H54 (cell line): ENCODE measurements around the gene IMP4.
A peak's percentile ranks its signal among the peaks of the same experiment; 100 is the strongest.

Experiments
- DNase-seq: peaks from one replicate; pipeline ENCODE4 v3.0.0; 2011; ENCODE audit warnings: low spot score, mixed read lengths; ENCODE audit not compliant: insufficient read length
- FAIRE-seq: peaks from 3 replicates; lab custom pipeline; 2011; peaks lifted over from hg19 to GRCh38; lab: Jason Lieb, UNC
- POLR2A ChIP-seq: IDR thresholded peaks from 2 replicates; pipeline ENCODE4 v1.6.1; 2011; ENCODE audit warnings: low read depth, mild to moderate bottlenecking, low read length

IMP4 gene

DNA sequence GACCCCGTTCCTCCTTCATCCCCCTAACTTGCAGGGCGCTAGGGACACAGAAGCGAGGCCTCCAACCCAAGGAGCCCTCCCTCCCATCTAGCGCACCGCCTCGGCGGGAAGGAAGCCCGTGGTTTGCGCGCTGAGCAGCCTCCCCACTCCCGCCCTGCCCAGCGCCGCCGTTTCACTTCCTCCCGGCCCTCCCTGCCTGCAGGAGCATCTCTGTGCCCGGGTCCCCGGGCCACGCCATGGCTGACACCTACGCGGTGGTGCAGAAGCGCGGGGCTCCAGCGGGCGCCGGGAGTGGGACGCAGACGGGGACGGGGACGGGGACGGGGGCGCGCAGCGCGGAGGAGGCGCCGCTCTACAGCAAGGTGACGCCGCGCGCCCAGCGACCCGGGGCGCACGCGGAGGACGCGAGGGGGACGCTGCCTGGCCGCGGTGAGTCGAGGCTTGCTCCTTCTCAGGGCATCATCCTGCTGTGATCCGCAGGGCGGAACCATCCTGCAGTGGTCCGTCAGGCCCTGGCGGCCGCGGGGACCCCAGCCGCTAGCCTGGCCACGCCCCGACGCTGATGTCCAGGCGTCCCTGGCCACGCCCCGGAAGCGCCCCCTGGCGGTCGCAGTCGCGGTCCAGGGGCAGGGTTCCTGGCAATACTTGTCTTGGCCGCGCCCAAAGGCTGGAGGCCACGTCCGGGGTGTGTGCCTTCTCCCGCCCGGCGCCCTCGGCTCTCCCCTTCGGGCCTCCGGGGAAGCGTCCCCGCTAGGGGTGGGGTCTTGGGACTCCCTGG lies 29.5 kb downstream of the IMP4 start:
- DNase-seq (peak; percentile 94), FAIRE-seq (no peak)
- TF ChIP-seq POLR2A = peak; percentile 83

DNA sequence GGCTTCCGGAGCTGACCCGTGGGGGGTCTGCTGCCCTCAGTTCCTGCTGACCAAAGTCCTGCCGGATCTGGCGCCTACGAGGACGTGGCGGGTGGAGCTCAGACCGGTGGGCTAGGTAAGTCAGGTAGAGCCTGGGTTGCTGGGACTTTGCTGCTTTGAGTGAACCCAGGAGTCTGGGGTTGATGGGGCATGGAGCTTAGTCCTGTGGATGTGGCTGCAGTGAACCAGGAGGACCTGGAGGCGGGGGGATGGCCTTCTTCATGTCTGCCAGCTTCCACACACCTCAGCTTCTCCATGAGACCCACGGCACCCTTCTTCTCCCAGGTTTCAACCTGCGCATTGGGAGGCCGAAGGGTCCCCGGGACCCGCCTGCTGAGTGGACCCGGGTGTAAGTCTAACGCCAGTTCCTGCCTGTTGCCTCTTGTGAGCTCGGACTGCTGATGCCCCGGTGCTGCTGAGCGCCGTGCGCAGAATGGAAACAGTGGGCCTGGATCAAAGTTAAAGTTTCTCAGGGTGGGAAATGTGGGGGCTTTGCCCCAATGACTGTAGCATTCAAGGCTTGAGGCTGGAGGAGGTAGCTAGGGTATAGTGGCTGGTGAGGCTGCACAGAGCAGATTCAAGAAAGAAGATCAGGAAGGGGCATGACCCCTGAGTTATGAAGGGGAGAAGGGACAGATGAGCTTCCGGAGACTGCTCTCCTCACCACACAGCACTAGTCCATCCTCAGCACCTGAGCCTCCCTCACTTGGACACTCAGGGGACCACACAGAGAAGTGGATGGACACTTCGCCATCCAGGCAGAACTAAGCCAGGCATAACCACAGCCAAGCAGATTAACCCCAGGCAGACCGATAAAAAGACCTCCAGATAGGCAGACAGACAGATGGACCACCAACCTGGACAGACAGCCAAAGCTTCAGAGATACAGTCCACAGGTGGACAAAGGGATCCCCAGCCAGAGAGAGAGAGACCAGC lies 30.4 kb downstream of the IMP4 start:
- no peak for FAIRE-seq
- TF ChIP-seq POLR2A = no peak

DNA sequence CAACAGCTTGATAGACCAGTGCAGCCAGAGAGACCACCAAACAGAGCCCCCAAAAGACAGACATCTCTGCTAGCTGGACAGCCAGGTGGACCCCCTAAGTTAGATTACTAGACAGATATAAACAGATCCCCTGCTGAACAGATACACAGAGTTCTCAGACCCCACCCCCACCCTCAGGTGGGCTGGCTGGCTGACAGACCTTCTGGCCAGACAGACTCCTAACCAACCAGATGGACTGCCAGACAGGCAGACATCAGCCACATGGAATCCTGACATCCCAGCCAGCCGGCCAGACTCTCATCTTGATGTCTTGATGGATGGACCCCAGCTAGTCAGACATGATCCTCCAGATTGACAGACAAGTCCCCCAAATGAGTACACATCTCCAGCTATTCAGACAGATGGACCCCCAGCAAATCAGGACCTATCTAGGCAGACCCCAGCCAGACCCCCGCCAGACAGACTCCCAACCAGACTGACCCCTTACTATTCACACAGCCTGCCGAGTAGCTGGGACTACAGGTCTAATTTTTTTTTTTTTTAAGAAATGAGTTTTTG lies 31.2 kb downstream of the IMP4 start:
- no peak for TF ChIP-seq POLR2A
- FAIRE-seq = no peak
- DNase-seq = no peak

More for the DNA sequence above, 30.4 kb downstream of the IMP4 start:
- DNase-seq = no peak

DNA sequence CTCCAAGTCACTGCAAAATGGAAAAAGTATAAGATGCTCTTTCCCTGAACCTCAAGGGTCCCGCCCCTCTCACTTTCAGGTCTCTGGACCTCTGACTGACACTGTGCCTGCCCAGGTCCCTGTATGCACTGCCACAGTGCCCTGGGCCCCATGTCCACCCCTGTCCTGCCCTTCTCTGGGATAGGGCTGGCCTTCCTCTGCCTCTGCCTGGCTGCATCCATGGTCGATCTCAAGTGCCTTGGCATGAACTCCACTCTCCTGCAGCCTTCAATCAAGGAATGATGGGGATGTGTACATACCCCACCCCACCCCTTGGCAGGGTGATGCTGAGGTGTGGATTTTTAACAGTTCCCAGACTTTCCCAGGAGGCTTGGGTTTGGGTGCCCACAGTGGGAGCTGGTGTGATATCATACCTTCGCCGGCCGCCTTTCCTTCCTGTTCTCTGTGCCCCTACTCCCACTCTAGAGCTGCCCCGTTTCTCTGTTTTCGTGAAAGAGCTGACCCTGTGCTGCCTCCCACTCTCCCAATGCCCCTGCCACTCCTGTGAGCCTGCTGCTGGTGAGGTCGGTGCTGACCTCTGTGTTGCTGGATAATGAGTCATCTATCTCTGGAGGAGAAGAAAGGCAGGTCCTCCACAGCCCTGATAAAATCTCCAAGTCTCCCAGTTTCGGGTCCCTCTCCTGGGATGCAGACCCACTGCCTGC lies 32.0 kb downstream of the IMP4 start:
- TF ChIP-seq POLR2A = no peak

DNA sequence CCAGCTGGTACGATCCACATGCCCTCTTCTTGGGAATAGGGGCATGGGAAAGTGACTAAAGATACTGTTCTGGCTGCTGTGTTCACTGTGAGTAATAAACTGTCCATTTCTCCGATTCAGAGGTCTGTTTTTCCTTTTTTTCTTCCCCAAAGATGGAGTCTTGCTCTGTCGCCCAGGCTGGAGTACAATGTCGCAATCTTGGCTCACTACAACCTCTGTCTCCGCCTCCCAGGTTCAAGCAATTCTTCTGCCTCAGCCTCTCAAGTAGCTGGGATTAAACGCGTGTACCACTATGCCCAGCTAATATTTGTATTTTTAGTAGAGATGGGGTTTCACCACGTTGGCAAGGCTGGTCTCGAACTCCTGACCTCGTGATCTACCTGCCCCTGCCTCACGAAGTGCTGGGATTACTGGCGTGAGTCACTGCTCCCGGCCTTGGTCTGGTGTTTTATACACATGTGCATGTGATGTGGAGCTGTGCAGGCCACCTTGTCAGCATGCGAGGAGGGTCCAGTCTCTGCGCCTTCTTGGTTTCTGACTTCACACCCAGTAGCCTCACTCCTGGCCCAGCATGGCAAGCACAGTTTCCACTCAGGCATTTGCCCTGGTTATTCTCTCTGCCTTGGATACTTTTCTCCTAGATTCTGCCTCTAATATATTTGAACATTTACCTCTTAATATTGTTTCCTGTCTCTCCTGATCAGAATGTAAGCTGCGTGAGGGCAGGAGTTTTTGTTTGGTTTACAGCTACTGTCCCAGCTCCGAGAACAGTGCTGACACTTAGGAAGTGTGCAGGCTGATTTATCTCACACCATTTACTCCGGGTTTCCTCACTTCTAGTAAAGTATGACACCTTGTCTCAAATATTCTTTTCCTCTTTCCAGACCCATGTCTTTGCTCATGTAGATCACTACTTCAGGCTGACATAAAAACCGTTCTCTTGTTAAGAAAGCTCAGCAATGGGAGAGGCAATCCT lies 32.9 kb downstream of the IMP4 start:
- no peak for DNase-seq
- TF ChIP-seq POLR2A = no peak
- no peak for FAIRE-seq

More for the DNA sequence above, 32.0 kb downstream of the IMP4 start:
- FAIRE-seq = no peak
- peak; percentile 61 for DNase-seq

DNA sequence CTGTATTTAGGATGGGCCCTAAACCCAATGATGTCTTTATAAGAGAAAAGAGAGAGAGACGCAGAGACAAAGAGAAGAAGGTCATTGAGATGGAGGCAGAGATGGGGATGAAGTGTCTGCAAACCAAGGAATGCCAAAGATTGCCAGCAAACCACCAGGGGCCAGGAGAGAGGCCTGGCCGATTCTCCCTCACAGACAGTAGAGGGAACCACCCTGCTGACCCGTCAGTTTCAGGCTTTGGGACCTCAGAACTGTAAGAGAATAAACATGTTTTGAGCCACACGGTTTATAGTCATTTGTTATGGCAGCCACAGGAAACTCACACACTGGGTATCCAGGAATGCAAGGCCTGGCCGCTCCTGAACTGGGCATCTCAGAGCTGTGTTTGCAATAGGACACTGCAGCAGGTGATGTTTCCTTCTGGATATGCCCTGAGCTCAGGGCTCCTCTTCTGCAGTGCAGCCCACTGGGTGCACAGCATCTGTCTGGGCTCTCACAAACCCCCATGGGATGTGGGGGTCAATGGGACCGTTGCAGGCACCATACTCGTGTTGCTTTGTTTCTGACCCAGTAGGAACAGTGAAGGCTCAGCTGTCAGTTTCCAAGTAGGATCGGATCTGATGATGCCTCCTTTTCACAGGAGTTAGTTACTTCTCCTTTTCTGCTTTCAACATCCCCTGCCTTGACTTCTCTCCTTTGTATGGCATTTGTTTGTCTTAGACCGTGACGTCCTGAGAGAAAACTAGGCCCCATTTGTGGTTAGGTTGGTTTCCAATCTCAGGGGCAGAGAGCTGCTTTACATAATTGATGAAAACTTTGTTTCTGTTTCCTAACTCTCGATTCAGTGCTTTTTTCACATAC lies 34.0 kb downstream of the IMP4 start:
- no peak for FAIRE-seq

DNA sequence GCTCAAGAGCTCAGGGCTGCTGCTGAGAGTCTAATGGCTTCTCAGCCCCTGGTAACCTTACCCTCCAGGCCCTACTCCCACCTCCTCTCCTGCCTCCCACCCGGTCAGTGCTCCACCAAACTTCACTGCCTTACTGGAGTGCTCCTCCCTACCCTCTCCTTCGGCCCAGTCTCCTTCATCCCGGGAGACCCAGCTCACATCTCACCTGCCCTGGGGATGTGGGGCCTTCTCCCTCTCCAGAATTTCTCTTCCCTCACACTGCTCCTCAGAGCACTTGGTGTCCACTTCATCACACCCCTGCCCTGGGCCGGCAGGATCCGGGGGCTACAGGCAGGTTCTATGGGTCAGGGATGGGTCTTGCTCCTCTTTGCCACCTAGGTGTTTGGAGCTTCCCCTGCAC lies 34.8 kb downstream of the IMP4 start:
- no peak for TF ChIP-seq POLR2A
- no peak for DNase-seq
- FAIRE-seq = no peak

More for the DNA sequence above, 34.0 kb downstream of the IMP4 start:
- DNase-seq = no peak
- no peak for TF ChIP-seq POLR2A

DNA sequence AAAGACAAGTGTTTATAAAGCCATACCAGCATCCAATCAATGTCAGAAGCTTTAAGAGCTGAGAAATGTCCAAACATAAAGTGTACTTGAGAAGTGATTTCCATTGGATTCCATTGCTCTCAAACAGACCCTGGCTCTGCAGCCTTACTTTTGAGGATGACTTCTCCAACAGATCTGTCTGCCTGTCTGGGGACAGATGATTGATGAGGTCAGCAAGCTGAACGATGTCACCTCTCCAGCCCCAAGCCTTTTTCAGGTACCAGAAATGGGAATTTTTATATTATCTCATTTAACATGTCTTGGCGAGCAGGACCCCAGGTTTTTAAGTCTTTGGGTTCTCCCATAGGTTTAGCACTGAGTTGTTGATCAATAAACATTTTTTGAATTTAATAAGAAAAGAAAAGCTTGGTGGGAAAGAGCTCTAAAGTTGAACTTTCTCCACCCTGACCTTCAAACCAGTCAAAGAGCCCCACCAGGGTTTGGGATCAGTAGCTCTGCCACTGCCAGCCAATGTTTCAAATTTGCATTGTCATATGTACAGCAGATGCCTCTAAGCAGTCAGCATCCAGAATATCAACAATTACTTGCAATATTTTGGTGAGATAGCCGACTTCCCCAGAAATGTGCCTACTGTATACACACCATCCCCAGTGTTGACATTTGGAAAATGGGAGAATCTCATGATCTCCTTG lies 35.7 kb downstream of the IMP4 start:
- no peak for TF ChIP-seq POLR2A
- DNase-seq = no peak
- FAIRE-seq = no peak

DNA sequence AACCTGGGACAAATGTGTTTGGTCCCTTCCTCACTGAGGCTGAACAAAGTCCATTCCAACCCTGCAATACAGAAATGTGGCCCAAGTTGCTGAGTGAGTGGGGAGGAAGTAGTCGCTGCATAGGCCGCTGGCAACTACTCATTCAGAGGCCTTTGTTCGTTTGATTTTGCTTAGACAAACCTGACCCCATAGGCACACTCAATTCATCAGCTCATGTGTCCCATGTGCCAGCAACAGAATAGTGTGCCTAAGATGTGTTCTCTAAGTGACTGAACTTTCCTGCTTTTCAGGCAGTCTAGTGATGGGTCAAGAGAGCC lies 36.2 kb downstream of the IMP4 start:
- no peak for FAIRE-seq

DNA sequence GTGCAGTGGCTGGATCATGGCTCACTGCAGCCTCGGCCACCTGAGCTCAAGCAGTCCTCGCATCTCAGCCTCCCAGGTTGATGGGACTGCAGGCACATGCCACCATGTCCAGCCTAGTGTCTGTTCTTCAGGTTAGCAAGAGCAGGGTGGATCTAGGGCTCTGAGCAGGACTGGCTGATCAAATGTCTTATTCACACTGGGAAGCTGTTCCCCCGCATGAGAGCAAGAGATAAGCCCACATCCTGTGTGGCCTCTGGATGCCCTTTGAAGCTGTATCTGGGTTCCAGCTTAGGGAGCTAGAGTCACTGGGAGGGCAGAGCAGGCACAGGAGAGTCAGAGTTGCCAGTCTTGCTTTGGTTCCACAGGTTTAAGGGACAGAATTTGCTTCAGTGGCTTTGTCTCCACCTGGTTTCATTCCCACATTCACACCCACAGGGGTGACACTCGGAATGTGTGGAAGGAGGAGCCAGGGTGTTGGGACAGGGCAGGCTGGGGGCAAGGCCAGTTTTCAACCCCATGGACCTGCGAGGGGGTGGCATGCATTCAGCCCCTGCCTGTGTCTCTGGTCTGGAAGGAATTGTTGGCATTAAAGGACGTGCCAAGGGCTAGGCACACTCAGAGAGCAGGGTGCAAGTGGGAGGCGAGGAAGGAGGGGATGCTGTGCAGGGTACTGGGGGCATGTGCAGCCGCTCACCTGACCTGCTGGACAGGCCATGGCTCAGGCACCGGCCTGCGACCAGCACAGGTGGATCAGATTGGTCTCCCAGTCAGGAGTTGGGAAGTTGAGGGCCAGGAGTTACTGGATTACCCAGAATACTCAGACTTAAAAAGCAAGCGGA lies 37.6 kb downstream of the IMP4 start:
- FAIRE-seq (no peak), DNase-seq (no peak)
- TF ChIP-seq POLR2A = no peak

More for the DNA sequence above, 36.2 kb downstream of the IMP4 start:
- no peak for TF ChIP-seq POLR2A
- no peak for DNase-seq
